Endothelial cell of umbilical vein (primary cell): ENCODE data around the gene AGAP2. TPM values are rescaled to one million over a fixed set of nuclear protein-coding genes. Genes with fewer than 3 reads are reported as not detected.

Source experiments
- BruUV-seq: library from RNA; stranded (reverse); fragments of 400-500 nt; replicated peaks from 2 replicates; lab custom pipeline; 2021; lab: Mats Ljungman, UMichigan
- CTCF ChIA-PET: fragments of 300-600, 350-600 bp; sonication (Branson Sonifier 250); formaldehyde crosslinking; loops from one replicate; lab custom pipeline; 2021; ENCODE audit warnings: antibody characterized with exemption, inconsistent platforms; lab: Charles Lee
- POLR2A ChIA-PET: fragments of 300-600, 350-600 bp; sonication (Branson Sonifier 250); formaldehyde crosslinking; loops from one replicate; lab custom pipeline; 2021; ENCODE audit warnings: antibody characterized with exemption, inconsistent platforms; lab: Charles Lee
- DNase-seq: peaks from one replicate; pipeline ENCODE4 v3.0.0-alpha.2; 2011; ENCODE audit warnings: low read depth, low spot score
- FAIRE-seq: peaks from 2 replicates; lab custom pipeline; 2011; peaks lifted over from hg19 to GRCh38; lab: Jason Lieb, UNC
- H2AFZ ChIP-seq: 2 replicates; pipeline ENCODE4 v1.6.0; 2012; ENCODE audit warnings: low read depth, low read length, control low read depth, inconsistent platforms
- H3K27ac ChIP-seq: 2 replicates; pipeline ENCODE4 v1.5.1; 2011; ENCODE audit warnings: low read depth, mild to moderate bottlenecking, control low read depth, low read length, moderate library complexity; ENCODE audit not compliant: insufficient read depth
- H3K27me3 ChIP-seq, 2 experiments: 2 replicates each; pipeline versions ENCODE4 v1.6.0 to v1.6.1; 2011; ENCODE audit warnings: low read length in 2 of 2, mixed read lengths in 1 of 2; ENCODE audit not compliant: control insufficient read depth in 2 of 2, insufficient read depth in 2 of 2
- H3K36me3 ChIP-seq, 2 experiments: 2 replicates in 1 of 2; 3 replicates in 1 of 2; pipeline ENCODE4 v1.5.1; 2011; ENCODE audit warnings: low read length in 2 of 2, mild to moderate bottlenecking in 1 of 2, moderate library complexity in 1 of 2; ENCODE audit not compliant: control insufficient read depth in 2 of 2, insufficient read depth in 2 of 2; ENCODE audit errors: extremely low read depth in 1 of 2
- H3K4me1 ChIP-seq: 3 replicates; pipeline ENCODE4 v1.5.1; 2011; ENCODE audit warnings: mild to moderate bottlenecking, low read length; ENCODE audit not compliant: control insufficient read depth, insufficient read depth; ENCODE audit errors: extremely low read depth
- H3K4me2 ChIP-seq: 2 replicates; pipeline ENCODE4 v1.6.1; 2011; ENCODE audit warnings: low read length, control low read depth, mixed read lengths; ENCODE audit not compliant: insufficient read depth
- H3K4me3 ChIP-seq, 3 experiments: fragments of 200-600 bp in 1 of 3; sonication (generic), shearing (Covaris generic) in 1 of 3; replicated peaks in 1 of 3; 2 replicates each; pipeline ENCODE4 v1.5.1; 2011 to 2016; ENCODE audit warnings: control low read depth in 3 of 3, low read length in 3 of 3, mild to moderate bottlenecking in 2 of 3, inconsistent platforms in 1 of 3, low read depth in 1 of 3, moderate library complexity in 1 of 3; ENCODE audit not compliant: insufficient read depth in 1 of 3
- H3K79me2 ChIP-seq: 2 replicates; pipeline ENCODE4 v1.6.0; 2012; ENCODE audit warnings: low read length, inconsistent platforms; ENCODE audit not compliant: control insufficient read depth, insufficient read depth
- H3K9ac ChIP-seq: replicated peaks from 2 replicates; pipeline ENCODE3; 2011; ENCODE audit warnings: low read length, control low read depth; ENCODE audit not compliant: insufficient read depth; ENCODE audit errors: extremely low read depth
- H3K9me1 ChIP-seq: replicated peaks from 3 replicates; pipeline ENCODE4 v1.6.0; 2011; ENCODE audit warnings: mild to moderate bottlenecking, low read length; ENCODE audit not compliant: control insufficient read depth, insufficient read depth; ENCODE audit errors: extremely low read depth
- H3K9me3 ChIP-seq: replicated peaks from 2 replicates; pipeline ENCODE4 v1.5.1; 2012; ENCODE audit warnings: low read length, inconsistent platforms; ENCODE audit not compliant: control insufficient read depth, insufficient read depth
- H4K20me1 ChIP-seq: replicated peaks from 2 replicates; pipeline ENCODE3; 2011; ENCODE audit warnings: mild to moderate bottlenecking, low read length; ENCODE audit not compliant: control insufficient read depth, insufficient read depth; ENCODE audit errors: extremely low read depth
- CTCF ChIP-seq, 2 donors: IDR thresholded peaks; 1 replicate in 1 of 2; 2 replicates in 1 of 2; pipeline ENCODE4 v1.5.1; 2011; ENCODE audit warnings: low read length in 2 of 2, mild to moderate bottlenecking in 2 of 2, moderate library complexity in 2 of 2, control low read depth in 1 of 2, inconsistent platforms in 1 of 2, low read depth in 1 of 2; ENCODE audit not compliant: insufficient read depth in 1 of 2; ENCODE audit errors: extremely low read depth in 1 of 2
- EZH2 ChIP-seq: IDR thresholded peaks from 2 replicates; pipeline ENCODE4 v1.6.1; 2012; ENCODE audit warnings: borderline replicate concordance, low read depth, mild to moderate bottlenecking, moderate library complexity, low read length, inconsistent platforms; ENCODE audit not compliant: severe bottlenecking
- FOS ChIP-seq: IDR thresholded peaks from 2 replicates; pipeline ENCODE4 v1.6.1; 2011; ENCODE audit warnings: mild to moderate bottlenecking, low read length, moderate library complexity, borderline replicate concordance; ENCODE audit not compliant: insufficient read depth
- GATA2 ChIP-seq: IDR thresholded peaks from 2 replicates; pipeline ENCODE4 v1.7.0; 2011; ENCODE audit warnings: low read depth, mild to moderate bottlenecking, moderate library complexity, mixed read lengths, low read length; ENCODE audit not compliant: insufficient read length, insufficient read depth
- JUN ChIP-seq: IDR thresholded peaks from 2 replicates; pipeline ENCODE4 v1.6.1; 2011; ENCODE audit warnings: borderline replicate concordance, low read depth; ENCODE audit not compliant: insufficient read length, insufficient read depth
- MYC ChIP-seq: IDR thresholded peaks from one replicate; pipeline ENCODE4 v1.6.1; 2011; ENCODE audit warnings: mild to moderate bottlenecking, low read depth, low read length
- POLR2A ChIP-seq: IDR thresholded peaks from 2 replicates; pipeline ENCODE4 v1.6.1; 2012; ENCODE audit warnings: low read depth, mild to moderate bottlenecking, control low read depth, low read length
- POLR2AphosphoS5 ChIP-seq: IDR thresholded peaks from 2 replicates; pipeline ENCODE4 v1.6.1; 2012; ENCODE audit warnings: low read depth, mild to moderate bottlenecking, control low read depth, low read length, moderate library complexity; ENCODE audit not compliant: insufficient read depth
- dilution Hi-C: fragments of 300-500 bp; cut with MboI; formaldehyde crosslinking; loops from one replicate; pipeline ENCODE4 v1.15.0; 2019; ENCODE audit warnings: low sequenced_read_pairs; ENCODE audit not compliant: extremely low pct_ligation_motif_present
- intact Hi-C: fragments of 100-400 bp; cut with micrococcal nuclease; formaldehyde crosslinking; loops from one replicate; pipeline ENCODE4 v1.10.0; 2022
- polyA plus RNA-seq, 4 experiments: library from polyadenylated mRNA; depleted of rRNA in 3 of 4; stranded (reverse) in 3 of 4; unstranded in 1 of 4; fragments of >200 nt; gene quantifications; 2 replicates each; pipeline versions ENCODE4 v1.2.1 to v1.2.3, GENCODE V29; 2011 to 2012; ENCODE audit warnings: missing spikeins in 1 of 4
- total RNA-seq: library from RNA; stranded (reverse); gene quantifications from 2 replicates; pipeline ENCODE4 v1.2.3, GENCODE V29; 2021

The AGAP2 gene
- total and polyA plus RNA-seq, 2 donors (not counting 3 experiments of a cell fraction or from before 2014, with no cell fraction given) = 0.04 to 0.24 TPM

GRCh38 chr12:57698414-57698813, 40.1 kb downstream of the AGAP2 start:
- intact Hi-C loops = no loop called here
- dilution Hi-C loops = no loop called here
- Histone ChIP-seq H3K9ac (no peak overlapping the region), H3K36me3 (peaks cover 4 to 8% of the 10 kb centered on the region in 2 experiments), H2AFZ (no peak overlapping the region), H3K4me1 (peaks cover 7% of the 10 kb centered on the region), H4K20me1 (no peaks in the 10 kb centered on the region), H3K9me1 (no peaks in the 10 kb centered on the region), H3K27ac (no peak overlapping the region), H3K79me2 (peaks cover 3% of the 10 kb centered on the region), H3K4me2 (no peak overlapping the region), H3K4me3 (no peak overlapping the region), H3K27me3 (no peaks in the 10 kb centered on the region), H3K9me3 (no peaks in the 10 kb centered on the region)
- TF ChIP-seq FOS = no peak
- no peak for TF ChIP-seq EZH2
- no peak for TF ChIP-seq GATA2
- TF ChIP-seq POLR2A = no peak
- no peak for TF ChIP-seq MYC
- POLR2A ChIA-PET = no interaction called here
- no peak for FAIRE-seq
- BruUV-seq = no TSS peak
- CTCF ChIA-PET = no interaction called here
- no peak for DNase-seq

GRCh38 chr12:57697076-57697475, 41.5 kb downstream of the AGAP2 start:
- DNase-seq (no peak), FAIRE-seq (no peak)
- no peaks in the 10 kb centered on the region for H3K9me1 ChIP-seq
- H3K4me3 ChIP-seq = no peak overlapping the region
- no peaks in the 10 kb centered on the region for H3K9me3 ChIP-seq
- peaks cover 4 to 8% of the 10 kb centered on the region in 2 experiments for H3K36me3 ChIP-seq
- intact Hi-C loops = no loop called here
- no peaks in the 10 kb centered on the region for H3K27me3 ChIP-seq
- POLR2A ChIA-PET = no interaction called here
- no peak overlapping the region for H3K4me2 ChIP-seq
- peaks cover 7% of the 10 kb centered on the region for H3K4me1 ChIP-seq
- peaks cover 3% of the 10 kb centered on the region for H3K79me2 ChIP-seq
- H3K27ac ChIP-seq = no peak overlapping the region
- TF ChIP-seq POLR2AphosphoS5 (no peak), CTCF (IDR thresholded peaks at IDR 0.05; ENCODE audit: extremely low read depth in 1 of 2, insufficient read depth in 1 of 2, low read depth in 1 of 2, low read length in 2 of 2) (no peak), EZH2 (no peak), JUN (no peak), MYC (no peak), POLR2A (no peak), FOS (no peak)
- dilution Hi-C loops = no loop called here
- no TSS peak for BruUV-seq
- H2AFZ ChIP-seq = no peak overlapping the region
- CTCF ChIA-PET = no interaction called here
- no peak overlapping the region for H3K9ac ChIP-seq
- H4K20me1 ChIP-seq = no peaks in the 10 kb centered on the region
